HG03108 (cell line): Measurements from ENCODE around the gene CTU2.
A peak's percentile ranks its signal among the peaks of the same experiment; 100 is the strongest.

Experiments used
- ATAC-seq: cut with Tn5 transposase; IDR thresholded peaks from one replicate; pipeline ENCODE4 v1.9.1; 2021; ENCODE audit warnings: moderate library complexity; ENCODE audit not compliant: unreplicated experiment

The CTU2 gene

DNA sequence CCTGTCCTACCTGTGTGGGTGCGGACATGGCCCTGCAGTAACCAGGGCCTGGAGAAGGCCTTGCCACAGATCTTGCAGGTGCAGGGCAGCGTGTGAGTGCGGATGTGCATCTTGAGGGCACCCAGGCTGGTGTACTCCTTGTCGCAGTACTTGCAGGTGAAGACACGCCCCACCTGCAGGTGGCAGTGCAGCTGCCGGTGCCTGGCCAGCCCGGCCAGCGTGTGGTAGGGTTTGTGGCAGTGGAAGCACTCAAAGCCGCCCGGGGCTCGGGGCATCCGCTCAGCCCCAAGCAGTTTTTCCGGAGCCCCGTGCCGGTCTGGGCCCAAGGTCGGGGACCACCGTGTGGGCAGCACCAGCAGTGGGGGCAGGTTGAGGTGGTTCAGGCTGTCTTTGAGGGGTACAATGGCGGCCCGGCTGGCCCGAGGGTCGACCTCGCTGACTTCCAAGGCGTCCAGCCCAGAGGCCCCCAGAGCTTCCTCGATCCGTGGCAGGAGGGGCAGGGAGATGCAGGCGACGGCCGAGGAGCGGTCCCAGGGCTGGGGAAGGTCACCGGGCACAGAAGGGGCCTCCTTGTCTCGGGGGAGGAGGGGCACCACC is 25.1 kb upstream of the CTU2 start:
- ATAC-seq = no peak

DNA sequence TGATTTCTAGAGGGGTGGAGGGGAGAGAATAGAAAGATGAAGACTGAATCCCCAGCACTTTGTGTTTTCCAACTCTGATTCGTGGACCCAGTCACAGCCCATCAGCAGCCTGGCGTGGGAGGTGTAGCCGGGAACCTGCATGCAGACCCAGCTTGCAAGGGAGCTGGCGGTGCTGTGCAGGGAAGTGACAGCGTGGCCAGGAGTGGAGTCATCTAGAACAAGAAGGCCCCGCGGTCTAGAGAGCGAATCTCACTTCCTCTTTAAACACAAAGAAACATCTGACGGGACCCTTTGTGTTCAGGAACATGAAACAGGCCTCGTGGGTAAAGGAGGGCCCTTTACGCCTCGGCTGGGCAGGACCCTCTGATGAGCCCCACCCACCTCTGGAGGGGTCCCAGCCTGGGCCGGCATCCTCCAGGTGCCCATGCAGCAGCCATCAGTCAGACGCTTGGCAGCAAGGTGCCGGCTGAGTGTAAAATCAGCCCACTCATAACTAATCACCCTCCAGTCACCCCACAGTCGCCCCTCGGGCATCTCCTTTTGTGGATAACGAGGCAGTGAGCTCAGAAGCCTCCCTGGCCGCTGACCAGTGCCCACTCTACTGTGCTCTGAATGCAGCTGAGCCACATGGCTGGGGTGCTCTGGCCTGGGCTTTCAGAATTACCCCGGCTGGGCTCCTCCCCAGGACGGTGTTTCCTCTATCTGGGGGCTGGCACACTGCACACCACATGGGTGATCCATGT is 24.4 kb upstream of the CTU2 start:
- peak; percentile 72 for ATAC-seq

DNA sequence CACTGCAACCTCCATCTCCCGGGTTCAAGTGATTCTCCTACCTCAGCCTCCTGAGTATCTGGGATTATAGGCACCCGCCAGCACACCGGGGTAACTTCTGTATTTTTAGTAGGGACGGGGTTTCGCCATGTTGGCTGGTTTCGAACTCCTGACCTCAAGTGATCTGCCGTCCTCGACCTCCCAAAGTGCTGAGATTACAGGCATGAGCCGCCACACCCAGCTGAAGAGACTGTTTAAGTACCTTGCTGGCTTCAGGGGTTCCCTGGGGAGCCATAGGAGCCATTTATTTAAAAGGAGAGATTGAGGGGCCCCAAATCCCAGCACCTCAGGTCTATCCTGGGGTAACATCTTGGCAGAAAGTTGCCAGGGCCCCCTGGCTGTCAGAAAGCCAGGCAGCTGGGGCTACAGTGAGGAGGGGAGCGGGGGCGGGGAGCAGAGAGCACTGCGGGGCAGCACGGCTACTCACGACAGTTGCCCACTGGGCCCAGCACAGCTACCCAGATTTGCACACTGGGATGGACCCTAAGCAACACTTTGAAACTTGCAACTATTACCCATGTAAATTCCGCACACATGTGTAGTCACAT is 21.6 kb upstream of the CTU2 start:
- ATAC-seq = no peak

DNA sequence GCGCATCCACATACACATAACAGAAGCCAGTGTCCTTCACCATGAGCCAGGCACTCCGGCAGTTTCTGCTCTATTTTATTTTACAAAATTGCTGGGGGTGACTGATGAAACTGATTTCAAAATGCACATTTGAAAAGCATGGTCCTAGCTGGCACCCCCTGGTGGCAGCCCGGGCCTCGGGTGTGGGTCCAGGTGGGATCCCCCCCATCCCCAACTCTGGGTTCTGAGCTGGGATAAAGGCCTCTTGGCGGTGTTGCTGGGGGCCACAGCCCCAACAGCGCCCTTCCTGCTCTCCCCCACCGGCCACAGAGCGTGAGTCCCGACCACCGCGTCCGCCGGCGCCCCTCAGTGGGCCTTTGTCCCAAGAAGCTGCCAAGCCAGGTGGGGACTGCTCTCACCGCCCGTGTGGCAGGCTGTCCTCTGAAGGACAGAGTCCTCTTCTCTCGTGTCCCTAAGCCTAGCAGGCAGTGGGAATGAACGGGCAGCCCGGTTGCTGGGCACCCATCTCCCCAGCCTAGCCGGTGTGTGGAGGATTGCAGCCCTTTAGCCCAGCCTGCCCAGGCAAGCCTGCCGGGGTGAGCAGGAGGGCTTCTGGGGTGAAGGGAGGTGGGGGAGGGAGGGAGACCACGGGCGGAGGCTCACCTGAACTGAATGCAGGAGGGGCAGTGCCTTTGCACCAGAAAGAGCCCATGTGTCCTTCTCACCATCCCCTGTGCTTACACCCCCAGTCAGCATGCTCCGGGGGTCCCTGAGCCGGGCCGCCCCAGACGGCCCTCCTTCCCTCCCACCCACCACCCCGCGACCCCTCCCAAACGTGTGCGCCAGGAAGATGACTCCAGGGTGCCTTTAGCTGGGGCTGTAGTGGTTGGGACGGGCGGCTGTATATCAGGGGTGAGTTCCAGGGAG is 20.9 kb upstream of the CTU2 start:
- no peak for ATAC-seq

DNA sequence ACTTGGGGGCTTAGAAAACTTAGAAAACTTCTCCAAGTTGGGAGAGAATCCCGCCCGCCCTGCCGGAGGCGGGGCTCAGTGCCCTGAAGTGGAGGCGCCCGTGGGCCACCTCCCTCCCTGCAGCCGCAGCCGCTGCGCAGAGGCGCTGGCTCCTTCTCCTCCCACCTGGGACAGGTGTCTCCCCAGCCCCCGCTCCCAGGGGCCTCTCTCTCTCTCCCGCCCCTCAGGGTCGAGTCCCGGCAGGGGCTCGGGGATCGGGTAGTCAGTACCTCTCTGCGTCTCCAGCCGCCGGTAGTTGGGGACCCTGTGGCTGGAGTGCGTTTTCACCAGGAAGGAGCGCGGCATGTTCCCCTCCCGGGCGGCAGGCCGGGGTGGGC is 20.3 kb upstream of the CTU2 start:
- peak; percentile 8 for ATAC-seq

DNA sequence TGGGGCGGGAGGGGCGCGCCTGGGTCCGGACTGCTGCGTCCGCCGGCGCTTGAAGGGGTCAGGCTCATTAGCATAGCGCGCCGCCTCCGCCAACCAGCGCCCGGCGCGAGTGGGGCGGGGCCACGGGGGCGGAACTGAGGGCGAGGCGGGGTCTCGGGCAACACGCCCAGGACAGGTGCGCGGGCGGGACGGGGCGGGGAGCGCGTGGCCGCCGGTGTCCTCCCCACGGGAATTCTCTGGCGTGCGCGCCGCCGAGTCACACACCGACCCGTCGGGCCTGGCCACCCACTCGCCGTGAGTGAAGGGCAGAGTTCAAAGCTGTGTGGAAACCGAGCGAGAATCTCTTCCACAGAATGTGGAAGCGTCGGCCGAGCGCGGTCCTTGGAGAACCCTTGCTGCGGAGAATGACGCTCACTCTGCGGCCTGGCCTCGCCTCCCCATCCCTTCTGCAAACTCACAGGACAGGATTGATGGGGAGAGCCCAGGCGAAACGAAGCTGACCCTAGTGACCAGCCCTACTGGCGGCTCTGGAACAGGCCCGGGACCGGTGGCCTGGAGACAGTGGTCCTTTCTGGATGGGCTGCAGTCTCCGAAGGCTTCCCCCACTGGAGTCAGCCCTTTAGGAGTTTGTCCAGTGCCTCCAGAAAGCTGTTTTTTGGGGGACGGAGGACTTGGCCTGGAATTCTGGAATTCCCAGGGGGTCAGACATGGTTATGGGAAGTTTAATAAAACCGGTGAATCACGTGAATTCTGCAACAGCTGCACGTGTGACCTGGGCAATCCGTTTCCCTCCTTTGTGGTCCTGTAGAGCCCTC is 19.7 kb upstream of the CTU2 start, which contains the start of gene SNAI3:
Gene SNAI3, minus strand, starts transcription at position 69 of the 815 bp plus-strand sequence. CDS start 101 bp downstream, outside the sequence.
- peak; percentile 47 for ATAC-seq

DNA sequence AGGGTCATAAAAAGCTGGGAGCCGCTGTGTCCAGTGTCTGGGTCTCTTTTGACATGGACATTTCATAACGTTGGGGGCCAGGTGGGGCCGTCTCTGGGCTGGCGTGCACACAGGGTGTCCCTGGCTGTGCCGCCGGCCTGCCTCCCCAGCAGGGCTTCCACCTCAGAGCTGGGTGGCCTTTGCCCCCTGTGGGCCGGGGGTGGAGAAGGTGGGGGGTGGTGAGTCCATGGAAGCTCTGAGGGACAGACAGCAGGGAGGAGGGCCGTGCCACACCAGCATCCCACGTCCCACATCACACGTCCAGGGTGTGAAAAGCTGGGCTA is 19.1 kb upstream of the CTU2 start:
- no peak for ATAC-seq

DNA sequence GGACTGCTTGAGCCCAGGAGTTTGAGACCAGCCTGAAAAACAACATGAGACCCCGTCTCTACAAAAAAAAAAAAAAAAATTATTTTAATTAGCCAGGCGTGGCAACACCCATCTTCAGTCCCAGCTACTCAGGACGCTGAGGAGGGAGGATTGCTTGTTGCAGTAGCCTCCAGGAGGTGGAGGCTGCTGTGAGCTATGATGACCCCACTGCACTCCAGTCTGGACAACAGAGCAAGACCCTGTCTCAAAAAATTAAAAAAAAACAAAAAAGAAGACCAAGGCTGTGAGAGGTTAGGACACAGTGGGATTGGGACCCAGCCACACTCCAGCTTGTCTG is 18.7 kb upstream of the CTU2 start:
- ATAC-seq = no peak

DNA sequence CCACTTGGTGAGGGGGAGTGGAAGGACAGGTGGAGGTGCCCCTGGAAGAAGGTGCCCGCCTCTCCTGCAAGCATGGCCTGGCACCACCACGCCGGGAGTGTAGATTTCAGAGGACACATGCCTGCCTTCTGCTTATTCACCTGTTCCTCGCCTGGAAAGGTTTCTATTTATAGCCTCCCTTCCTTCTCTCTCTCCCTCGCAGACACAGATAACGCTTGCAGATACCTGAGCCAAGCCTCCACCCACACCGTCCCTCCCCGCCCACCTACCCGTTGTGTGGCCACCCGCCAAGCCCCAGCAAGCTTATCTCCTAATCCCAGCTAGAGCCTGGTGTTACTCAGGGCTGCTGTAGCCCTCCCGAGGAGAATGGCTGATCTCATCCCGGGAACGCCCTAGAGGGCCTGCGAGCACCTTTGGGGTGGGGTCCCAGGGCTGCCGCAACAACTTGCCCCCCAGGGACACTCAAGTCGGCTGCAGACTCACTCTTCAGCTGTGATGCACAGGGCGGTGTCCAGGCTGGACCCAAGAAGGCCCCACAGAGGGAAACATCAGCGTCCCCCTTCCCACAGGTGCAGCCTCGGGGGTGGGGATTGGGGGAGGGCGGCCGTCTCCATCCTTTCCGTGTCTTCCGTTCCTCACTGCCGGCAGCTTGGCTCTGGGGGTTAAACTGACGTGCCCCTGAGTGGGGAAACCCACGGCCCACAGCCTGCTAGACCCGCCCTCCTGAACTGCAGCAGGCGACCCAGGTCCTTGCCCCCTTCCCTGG is 18.1 kb upstream of the CTU2 start:
- ATAC-seq = no peak

DNA sequence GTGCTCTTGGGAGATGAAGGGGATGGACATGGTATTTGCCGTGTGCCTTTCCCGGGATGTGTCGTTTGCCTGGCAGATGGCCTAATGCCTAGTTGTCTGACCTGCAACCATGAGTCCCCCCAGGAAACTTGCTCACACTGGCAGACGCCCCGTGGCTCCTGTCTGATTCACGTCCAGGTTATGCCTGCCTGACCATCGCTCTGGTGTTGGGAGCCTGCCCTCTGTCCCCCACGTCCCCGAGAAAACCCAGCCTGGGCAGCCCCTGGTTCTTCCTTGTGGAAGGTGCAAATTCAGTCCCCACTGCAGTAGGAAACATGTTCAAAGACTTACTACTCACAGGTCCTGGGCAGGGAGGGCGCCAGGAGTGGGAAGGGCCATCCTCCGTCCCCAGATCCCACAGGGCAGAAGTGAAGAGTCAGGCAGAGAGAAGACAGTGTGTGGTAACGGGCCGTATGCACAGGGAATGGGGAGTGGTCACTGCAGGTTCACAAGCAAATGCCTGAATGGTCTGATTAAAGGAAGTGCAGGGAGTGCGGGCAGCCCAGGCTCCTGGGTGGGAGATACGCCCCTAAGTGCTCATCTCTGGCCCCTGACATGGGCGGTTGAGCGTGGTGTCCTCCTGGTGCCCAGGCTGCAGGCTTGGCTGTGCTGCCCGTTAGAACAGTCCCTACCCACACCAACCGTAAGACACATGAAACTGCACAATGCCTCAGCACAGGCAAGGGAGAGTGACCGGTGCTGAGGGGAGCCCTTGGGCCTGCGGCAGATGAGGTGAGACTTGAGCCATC is 15.8 kb upstream of the CTU2 start:
- no peak for ATAC-seq

DNA sequence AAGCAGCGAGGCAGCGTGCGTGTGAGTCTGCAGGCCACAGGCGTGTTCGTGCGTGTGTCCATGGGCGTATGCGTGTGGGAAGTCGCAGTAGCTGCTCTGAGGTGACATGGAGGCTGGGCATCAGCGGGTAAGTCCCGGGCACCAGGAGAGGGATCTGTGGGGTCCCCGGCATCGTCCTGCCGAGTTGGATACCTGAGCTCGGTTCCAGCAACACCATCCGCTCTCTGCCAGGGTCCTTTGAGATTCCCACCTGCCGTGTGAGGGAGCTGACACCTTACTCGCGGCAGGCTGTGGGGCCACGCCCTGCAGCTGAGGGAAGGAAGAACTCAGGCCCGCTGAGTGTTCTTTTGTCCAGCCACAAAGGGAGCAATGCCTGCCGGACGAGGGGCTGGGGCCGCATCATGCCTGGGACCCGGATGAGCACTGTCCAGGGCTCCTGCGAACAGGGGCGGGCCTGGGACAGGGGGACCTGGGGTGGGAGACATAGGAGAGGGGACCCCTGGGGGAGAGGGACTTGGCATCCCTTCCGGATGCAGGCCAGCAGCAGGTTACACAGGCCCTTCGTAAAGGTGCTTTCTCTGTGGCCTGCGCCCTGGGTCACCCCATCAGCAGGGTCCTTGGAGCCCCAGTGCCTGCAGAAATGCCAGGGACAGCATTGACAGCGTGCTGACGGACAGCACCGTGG is 15.0 kb upstream of the CTU2 start:
- ATAC-seq = no peak

DNA sequence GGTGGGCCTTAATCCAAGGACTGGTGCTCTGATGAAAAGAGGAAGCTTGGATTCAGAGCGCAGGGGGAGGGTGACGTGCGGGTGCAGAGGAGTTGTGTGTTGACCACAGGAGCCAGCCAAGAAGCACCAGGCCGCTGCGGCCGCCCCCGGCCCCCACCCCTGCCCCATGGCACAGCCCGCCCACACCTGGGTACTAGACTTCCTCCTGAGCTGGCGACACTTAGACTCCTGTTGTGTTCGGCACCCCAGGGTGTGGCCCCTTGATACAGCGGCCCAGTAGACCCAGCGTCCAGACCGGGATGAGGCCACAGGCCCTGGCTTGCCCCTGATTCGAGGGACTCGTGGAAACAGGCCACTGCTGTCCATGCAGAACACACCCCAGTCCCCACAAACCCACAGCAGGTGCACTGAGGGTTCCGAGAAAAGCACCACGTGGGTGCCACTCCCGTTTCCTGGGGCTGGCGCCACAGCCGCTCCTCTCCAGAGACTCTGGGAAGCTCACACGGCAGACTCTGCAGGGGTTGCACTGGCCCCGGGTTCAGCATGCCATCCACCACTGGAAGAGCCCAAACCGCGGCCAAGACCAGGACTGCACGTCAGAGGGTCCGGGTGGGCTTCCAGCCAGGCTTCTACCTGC is 14.3 kb upstream of the CTU2 start:
- ATAC-seq = no peak

DNA sequence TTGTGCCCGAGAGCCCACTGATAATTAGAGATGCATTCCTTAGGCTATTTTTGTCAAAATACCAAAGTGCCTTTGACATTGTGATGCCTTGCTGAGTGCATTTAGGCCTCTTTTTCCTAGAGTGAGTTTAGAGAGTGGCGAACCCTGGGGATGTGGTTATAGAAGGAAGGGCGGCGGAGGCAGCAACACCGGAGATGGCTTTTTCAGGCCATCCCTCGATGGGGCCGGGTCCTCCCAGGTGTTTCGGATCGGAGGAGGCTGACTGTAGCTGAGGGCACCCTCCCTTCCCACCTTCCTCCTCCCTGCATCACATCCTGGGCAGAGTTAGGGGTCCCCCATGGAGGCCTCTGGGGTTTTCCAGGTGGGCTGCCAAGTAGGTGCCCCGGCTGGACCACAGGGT is 13.4 kb upstream of the CTU2 start:
- ATAC-seq = no peak

DNA sequence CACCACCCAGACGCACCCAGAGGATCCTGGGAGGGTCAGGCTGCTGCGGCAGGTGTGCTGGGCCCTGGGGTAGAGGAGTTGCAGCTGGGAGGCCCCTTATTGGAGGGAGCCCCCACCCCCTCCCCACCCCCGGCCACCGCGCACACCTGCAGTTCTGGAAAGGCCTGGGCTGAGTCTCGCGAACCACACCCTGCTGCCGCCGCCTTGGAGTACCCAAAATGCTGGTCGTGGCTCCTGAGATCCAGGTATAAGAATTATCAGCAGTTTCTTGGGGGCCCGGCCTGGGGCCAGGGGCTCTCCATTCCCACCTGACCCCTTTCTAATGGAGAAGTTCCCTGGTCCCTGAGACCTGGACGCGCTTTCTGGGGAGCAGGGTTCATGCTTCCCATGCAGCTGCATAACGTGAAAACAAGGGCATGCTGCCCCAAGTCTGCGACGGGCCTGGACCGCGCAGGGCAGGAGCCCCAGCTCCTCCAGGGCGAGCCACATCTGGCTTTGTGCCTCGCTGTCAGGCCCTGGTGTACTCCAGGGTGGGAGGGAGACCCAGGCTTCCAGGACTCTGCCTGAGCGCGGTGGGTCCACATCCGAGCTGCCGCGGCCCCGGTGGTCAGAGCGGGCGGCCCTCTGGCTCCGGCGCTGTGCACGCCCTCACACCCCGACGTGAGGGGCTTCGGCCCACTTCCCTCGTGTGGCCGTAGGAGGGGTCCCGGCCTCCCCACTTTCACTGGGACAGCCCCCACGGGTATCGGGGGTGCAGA is 12.7 kb upstream of the CTU2 start:
- no peak for ATAC-seq

DNA sequence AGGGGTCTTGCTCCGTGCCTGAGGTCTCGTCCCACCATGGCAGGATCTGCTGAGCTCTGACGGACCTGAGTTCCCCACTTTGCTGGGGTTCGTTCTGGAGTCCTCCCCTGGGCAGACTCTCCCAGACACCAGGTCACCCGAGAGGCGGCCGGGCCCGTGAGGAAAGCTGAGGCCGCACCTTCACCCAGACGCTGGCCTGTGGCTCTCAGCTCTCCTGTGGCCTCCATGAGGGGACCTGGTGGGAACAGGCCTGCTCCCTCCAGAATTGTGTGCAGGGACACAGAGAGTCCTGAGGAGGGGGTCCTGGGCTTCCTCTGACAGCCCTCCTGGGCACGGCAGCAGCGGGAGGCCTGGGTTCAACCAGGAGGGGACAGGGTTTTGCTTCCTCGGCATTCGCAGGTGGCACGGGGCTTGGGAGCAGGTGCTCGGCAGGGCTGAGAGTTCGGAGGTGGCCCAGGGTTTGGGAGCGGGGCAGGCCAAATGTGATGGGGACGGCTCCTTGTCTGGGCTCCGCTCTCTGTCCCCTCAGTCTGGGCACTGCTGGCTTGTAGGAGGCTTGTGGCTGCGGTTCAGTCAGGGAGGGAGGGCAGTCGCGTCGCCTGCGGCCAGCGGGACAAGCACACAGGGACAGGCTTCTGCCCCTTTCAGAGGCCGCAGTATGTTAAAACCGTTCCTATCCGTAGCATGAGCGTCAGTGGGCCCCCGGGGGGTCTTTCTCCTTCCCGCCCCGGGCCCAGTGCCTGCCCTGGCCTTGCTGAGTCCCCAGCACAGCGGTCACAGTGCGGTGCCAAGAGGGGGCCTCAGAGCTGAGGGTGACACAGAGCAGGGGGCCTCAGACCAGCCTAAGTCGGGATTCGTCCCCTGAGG is 11.8 kb upstream of the CTU2 start:
- no peak for ATAC-seq

DNA sequence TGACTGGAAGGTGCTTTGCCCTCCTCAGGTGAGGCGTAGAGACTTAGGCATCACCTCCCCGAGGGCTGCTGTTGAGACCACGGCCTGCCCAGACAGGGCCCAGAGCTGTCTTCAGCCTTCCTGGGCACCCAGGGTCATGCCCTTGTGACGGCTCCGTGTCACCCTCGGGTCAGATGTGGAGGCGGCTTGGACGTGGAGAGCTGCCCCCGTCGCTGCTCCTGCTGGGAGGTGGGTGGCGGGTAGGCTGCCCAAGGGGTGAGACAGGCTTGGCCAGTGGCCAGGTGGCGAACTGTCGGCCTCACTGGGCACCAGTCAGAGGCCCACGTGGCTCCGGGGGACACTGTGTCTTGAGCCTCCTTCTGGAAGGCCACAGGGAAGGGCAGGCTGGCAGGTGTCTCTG is 11.1 kb upstream of the CTU2 start:
- ATAC-seq = no peak

DNA sequence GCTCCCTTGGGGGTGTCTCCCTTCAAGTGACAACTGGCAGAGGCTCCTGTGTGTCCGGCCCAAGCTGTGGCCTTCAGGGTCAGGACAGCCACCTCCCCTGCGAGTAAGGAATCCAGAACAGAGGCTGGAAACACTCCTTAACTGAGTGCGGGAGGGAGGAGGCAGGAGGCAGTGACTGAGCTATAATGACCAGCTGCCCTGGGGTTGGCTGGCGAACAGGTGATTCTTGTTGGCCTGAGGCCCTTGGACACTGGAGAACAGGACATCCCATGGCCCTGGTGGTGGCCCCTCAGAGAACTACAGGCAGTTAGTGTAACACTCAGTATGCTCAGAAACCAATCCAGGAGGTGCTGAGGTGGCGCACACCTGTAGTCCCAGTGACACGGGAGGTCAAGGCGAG is 10.6 kb upstream of the CTU2 start:
- no peak for ATAC-seq
